Measurements from ENCODE around the gene ADM5. TPM values are rescaled to one million over a fixed set of nuclear protein-coding genes. Genes with fewer than 3 reads are reported as not detected.

ADM5 gene
- total and polyA plus RNA-seq, 11 donors: 0.14 to 1.6 (median 0.60) TPM; not detected in 1

- peak; percentile 59 to 81 (median 76) for DNase-seq
- Histone ChIP-seq H3K4me3 (peak overlapping the region in 2 of 12 donors; percentile 11 to 22), H3K27ac (peak overlapping the region in 11 of 12 donors; percentile 17 to 76 (median 54)), H3K9me3 (peaks cover 0 to 3% (median 0%) of the 10 kb centered on the region in 12 donors), H3K4me1 (peaks cover 0 to 16% (median 4%) of the 10 kb centered on the region in 12 donors), H3K36me3 (no peaks in the 10 kb centered on the region), H3K27me3 (no peaks in the 10 kb centered on the region)
- TF ChIP-seq CTCF (IDR thresholded peaks at IDR 0.05) (no peak), POLR2A (IDR thresholded peaks at IDR 0.05) (no peak)
- intact Hi-C loops (cut with DNase I): no loop called here
- 60 to 72% (median 63%) methylated on average over 23 of the region's 23 CpGs for WGBS, 4 donors
- peak; percentile 55 to 94 (median 88) for ATAC-seq
Measured at GRCh38 chr19:49727217-49728030, 38.0 kb downstream of the ADM5 start.

- 77 to 81% (median 80%) methylated on average over 5 of the region's 5 CpGs for WGBS, 4 donors
- DNase-seq (no peak), ATAC-seq (no peak)
- intact Hi-C loops (cut with DNase I): no loop called here
- Histone ChIP-seq H3K9me3 (peaks cover 0 to 3% (median 0%) of the 10 kb centered on the region in 12 donors), H3K4me1 (peaks cover 0 to 16% (median 4%) of the 10 kb centered on the region in 12 donors), H3K4me3 (no peak overlapping the region), H3K36me3 (no peaks in the 10 kb centered on the region), H3K27ac (no peak overlapping the region), H3K27me3 (no peaks in the 10 kb centered on the region)
- TF ChIP-seq CTCF (IDR thresholded peaks at IDR 0.05): no peak
- no peak for TF ChIP-seq POLR2A (IDR thresholded peaks at IDR 0.05)
Measured at GRCh38 chr19:49730166-49730565, 40.8 kb downstream of the ADM5 start.

GRCh38 chr19:49738268-49738667 is 48.9 kb downstream of the ADM5 start:
- ATAC-seq: no peak
- WGBS, 4 donors: 87 to 91% (median 89%) methylated on average over 4 of the region's 4 CpGs
- Histone ChIP-seq H3K4me3 (no peak overlapping the region), H3K36me3 (no peaks in the 10 kb centered on the region), H3K4me1 (no peaks in the 10 kb centered on the region), H3K27me3 (no peaks in the 10 kb centered on the region), H3K9me3 (no peaks in the 10 kb centered on the region), H3K27ac (no peak overlapping the region)
- DNase-seq: no peak
- no peak for TF ChIP-seq POLR2A (IDR thresholded peaks at IDR 0.05)
- TF ChIP-seq CTCF (IDR thresholded peaks at IDR 0.05): no peak
- intact Hi-C loops (cut with DNase I): no loop called here

- no peaks in the 10 kb centered on the region for H3K27me3 ChIP-seq
- H3K4me1 ChIP-seq: no peaks in the 10 kb centered on the region
- no peaks in the 10 kb centered on the region for H3K9me3 ChIP-seq
- TF ChIP-seq CTCF (IDR thresholded peaks at IDR 0.05) (no peak), POLR2A (IDR thresholded peaks at IDR 0.05) (no peak)
- H3K4me3 ChIP-seq: no peak overlapping the region
- no peaks in the 10 kb centered on the region for H3K36me3 ChIP-seq
- DNase-seq (no peak), ATAC-seq (no peak)
- no peak overlapping the region for H3K27ac ChIP-seq
- 85 to 89% (median 85%) methylated on average over 1 of the region's 1 CpG for WGBS, 4 donors
- intact Hi-C loops (cut with DNase I): no loop called here
Measured at GRCh38 chr19:49739098-49739497, 49.7 kb downstream of the ADM5 start.
